Measurements from ENCODE around the gene FAM9A.

Gene FAM9A

DNA sequence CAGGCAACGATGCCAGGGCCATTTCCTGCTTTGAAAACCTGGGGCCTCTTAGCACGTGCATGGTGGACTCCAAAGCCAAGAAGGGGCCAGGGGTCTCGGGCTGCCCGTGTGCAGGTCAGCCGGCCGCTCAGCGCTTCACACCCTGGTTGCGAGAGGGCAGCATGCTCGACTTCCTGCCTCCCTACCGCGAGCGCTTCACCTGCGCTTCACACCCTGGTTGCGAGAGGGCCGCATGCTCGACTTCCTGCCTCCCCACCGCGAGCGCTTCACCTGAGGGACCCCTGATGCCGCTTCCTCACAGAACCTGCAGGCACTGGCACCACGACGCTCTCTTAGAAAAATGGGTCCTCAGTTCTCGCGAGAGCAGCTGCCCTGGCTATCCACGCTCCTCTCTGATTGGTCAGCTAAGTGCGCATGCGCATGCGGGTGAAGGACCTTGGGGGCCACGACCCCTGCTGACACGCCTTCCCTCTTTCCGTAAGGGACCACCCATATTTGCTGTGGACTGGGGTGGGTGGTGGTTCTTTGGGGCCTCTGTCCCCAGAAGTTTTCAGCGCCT is at the start of gene FAM9A:
Gene FAM9A (minus strand): TSS at position 343 of the 559 bp plus-strand sequence. CDS start 1,212 bp downstream, outside the sequence.
- DNase-seq (ENCODE audit: low read depth in 2 of 2): no peak

- no peak for DNase-seq (ENCODE audit: low read depth in 2 of 2)
Measured at GRCh38 chrX:8850478-8850877, 49.3 kb upstream of the FAM9A start.

DNA sequence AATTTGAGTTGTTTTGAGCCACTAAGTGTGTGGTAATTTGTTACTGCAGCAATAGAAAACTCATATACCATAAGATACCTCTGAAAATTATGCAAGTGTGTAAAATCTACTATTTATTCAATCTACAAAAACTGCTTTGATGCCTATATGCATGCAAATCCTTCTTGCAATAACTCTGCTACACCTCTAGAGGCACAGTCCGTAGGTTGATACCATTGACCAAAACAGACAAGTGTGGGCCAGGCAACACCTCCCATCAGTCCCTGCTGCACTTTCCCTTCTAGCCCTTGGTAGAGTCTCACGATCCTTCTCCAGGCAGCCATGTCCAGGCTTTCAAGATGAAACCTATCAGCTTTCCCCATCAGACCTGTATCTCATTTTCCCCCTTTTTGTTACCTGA is 48.8 kb upstream of the FAM9A start:
- no peak for DNase-seq (ENCODE audit: low read depth in 2 of 2)

DNA sequence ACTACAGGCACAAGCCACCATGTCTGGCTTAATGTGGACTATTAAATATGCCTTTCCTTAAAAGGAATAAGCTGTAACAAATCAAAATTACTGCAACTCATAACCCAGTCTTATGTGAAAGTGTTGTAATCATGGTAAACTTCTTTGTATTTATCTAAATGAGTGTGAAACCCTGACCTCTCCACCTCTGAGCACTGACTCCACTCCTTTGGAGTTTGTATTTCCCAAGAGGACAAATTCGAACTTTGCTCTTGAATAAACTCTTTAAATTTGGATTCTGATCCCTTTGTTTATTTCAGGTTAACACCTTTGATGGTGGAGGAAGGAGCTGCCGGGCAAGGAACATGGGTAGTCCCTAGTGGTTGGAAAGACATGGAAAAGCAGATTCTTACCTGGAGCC is 48.3 kb upstream of the FAM9A start:
- DNase-seq (ENCODE audit: low read depth in 2 of 2): no peak

DNA sequence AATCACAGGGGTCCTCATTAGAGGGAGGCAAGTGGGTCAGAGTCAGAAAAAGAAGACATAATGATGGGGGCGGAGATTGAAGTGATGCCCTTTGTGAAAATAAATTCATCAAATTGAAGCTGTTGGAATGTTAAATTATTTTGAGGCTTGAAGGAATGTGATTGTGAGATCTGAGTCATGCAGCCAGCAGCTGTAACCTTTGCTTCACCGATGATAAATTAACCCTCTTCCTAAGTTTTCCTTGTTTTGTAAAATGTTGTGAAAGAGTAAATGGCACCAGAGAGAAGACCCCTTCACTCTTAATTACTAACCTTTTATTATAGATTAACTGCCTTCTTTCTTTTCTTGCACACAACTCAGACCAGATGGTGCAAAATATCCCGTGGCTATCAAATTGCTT is 47.7 kb upstream of the FAM9A start:
- DNase-seq (ENCODE audit: low read depth in 2 of 2): no peak

DNA sequence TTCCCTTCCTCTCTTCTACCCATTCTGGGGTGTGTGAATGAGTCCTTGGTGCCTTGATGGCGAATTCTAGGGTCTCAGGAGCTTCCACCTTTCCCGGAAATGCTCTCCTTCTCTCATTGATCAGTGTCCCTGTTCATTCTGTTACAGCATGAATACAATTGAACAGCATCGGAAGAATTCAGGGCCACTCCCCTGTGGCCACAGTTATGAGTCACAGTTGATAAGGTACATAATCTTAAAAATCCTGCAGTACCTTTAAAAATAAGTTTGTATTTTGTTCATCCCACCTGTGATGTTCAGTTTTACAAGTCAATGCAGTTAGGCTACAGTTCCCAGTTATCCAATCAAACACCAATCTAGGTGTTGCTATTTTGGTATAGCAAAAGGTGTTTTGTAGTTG is 47.3 kb upstream of the FAM9A start:
- DNase-seq (ENCODE audit: low read depth in 2 of 2): no peak

DNA sequence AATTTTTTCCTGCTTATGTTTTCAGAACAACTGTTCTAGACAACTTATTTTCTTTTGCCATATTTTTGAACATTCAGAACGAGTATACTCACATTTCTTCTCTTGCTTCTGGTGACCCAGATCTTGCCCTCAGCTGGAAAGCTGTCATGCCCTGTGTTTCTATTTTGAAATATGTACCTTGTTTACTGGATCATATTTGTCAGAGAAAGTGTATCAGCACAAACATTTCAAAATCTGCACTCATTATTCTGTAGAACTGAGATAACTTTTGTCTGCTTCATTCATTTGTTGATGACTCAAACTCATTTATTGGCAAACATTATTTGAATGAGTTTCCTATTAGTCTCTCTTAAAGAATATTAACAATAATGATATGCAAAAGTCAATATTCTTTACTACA is 46.2 kb upstream of the FAM9A start:
- no peak for DNase-seq (ENCODE audit: low read depth in 2 of 2)

- no peak for DNase-seq (ENCODE audit: low read depth in 2 of 2)
Measured at GRCh38 chrX:8846266-8846665, 45.1 kb upstream of the FAM9A start.

GRCh38 chrX:8845469-8845868 is 44.3 kb upstream of the FAM9A start:
- no peak for DNase-seq (ENCODE audit: low read depth in 2 of 2)

DNA sequence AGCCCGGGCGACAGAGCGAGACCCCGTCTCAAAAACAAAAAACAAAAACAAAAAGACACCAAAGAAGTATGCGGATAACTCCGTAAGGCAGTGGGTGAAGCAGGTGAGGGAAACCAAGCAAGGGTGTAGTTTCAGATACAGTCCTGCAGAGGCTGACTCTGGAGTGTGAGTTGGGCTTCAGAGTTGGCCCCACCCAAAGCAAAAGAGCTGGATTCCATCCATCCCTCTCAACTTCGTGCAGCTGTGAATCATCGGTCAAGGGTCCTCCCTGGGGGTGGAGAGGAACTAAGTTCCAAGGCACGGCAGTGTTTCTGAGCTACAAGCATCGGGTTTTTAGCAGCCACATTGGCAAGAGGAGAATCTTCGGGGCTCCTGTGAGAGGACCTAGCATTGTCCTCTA is 43.9 kb upstream of the FAM9A start:
- no peak for DNase-seq (ENCODE audit: low read depth in 2 of 2)

GRCh38 chrX:8844157-8844556 is 43.0 kb upstream of the FAM9A start:
- no peak for DNase-seq (ENCODE audit: low read depth in 2 of 2)

DNA sequence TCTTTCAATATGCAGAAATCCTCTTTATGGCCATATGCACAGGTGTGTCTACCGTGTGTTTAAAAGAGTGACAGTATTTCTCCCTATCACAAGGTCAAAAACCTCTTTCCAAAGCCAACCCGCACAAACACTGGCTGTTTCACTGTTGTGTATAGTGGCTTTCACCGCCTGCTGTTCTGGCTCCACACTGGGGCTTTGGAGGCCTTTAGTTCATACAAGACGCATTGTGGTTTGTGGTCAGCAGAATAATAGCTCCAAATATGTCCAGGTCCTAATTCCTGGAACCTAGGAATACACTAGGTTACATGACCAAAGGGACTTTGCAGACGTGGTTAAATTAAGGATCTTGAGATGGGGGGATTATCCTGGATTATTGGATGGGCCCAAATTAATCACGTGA is 40.7 kb upstream of the FAM9A start:
- DNase-seq (ENCODE audit: low read depth in 2 of 2): no peak

- DNase-seq (ENCODE audit: low read depth in 2 of 2): no peak
Measured at GRCh38 chrX:8834392-8834791, 33.2 kb upstream of the FAM9A start.

GRCh38 chrX:8832582-8833378 is 31.6 kb upstream of the FAM9A start:
- no peak for DNase-seq (ENCODE audit: low read depth in 2 of 2)

DNA sequence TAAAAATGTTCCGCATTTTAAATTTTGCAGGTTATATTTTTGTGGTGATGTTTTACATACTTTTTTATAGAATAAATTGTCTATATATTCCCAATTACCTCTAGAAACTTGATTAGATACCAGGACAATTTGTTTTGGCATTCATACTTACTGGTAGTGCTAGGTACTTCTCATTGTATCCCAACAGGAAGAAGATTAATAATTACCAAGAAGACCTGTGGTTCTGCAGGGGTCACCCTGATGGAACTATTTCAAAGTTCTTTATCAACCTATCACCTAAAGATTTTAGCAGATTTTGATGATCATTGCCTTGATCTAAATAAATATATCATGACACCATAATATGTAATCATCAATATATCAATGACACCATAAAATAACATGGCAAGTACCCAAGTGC is 22.5 kb upstream of the FAM9A start:
- DNase-seq (ENCODE audit: low read depth in 2 of 2): no peak

DNA sequence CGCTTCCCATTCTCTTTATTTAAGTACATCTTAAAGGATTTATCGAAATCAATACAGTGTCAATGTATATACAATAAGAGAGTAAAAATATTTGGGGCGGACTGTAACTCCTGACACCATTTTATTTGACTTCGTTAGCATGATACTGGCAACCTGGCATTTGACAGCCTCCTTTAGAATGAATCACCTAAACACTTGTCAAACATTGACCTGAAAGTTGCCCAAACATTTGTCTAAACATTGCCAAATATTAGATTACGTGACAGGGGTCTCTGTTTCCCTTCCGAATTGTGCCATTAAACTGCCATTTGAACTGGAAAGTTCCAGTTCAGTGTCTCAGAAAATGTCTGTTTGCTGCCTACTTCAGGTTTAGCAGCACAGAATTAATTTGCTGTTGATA is 20.8 kb upstream of the FAM9A start:
- DNase-seq (ENCODE audit: low read depth in 2 of 2): no peak

DNA sequence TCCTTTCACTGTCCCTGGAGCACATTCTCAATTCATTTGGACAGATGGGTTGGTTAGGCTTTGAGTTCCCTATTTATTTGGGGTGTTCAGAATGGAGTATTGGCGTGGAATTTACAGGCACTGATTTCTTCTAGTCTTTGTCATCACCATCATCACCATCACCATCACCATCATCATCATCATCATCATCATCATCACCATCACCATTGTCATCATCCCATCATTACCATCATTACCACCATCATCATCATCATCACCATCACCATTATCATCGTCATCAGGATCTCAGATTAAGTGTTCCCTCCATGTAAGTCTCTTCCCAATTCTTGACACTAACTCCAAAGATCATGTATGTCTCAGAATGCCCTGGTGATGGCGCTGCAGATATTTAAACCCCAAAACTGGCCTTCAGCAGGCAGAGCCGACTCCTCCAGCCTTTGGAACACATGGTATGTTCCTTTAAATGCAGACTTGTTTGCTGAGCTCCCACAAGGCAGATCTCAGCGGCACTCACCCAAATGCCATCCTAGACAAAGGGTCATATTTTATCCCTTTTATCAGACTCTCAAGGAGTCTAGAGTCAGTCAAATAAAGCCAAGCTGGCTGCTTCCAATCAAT is 19.8 kb upstream of the FAM9A start:
- no peak for DNase-seq (ENCODE audit: low read depth in 2 of 2)

DNA sequence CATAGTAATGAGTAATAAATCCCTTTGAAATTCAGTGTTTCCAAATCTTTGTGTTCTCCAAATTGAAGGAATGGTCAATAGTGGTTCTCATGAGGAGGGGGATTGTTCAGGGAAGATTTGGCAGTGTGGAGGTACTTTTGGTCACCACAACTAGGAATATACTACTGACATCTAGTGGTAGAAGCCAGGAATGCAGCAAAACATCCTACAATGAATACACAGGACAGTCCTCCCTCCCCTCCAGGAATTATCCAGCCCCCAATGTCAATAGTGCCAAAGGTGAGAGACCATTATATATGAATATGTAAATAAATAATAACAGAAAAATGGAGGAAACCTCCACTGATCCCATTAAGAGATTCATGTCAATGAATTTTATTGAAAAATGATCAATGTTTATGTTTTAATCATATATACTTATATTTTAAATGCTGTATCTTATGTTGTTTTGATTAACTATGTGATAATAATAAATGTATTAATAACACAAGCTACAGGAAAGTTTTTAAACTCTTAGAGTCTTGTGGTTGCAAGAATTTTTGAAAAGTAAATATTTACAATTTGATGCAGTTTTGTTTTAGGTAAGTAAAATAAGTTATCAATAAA is 14.4 kb upstream of the FAM9A start:
- DNase-seq (ENCODE audit: low read depth in 2 of 2): no peak

GRCh38 chrX:8813036-8813435 is 11.9 kb upstream of the FAM9A start:
- DNase-seq (ENCODE audit: low read depth in 2 of 2): no peak

- DNase-seq (ENCODE audit: low read depth in 2 of 2): no peak
Measured at GRCh38 chrX:8811611-8812010, 10.4 kb upstream of the FAM9A start.

- no peak for DNase-seq (ENCODE audit: low read depth in 2 of 2)
Measured at GRCh38 chrX:8808661-8809060, 7.5 kb upstream of the FAM9A start.

DNA sequence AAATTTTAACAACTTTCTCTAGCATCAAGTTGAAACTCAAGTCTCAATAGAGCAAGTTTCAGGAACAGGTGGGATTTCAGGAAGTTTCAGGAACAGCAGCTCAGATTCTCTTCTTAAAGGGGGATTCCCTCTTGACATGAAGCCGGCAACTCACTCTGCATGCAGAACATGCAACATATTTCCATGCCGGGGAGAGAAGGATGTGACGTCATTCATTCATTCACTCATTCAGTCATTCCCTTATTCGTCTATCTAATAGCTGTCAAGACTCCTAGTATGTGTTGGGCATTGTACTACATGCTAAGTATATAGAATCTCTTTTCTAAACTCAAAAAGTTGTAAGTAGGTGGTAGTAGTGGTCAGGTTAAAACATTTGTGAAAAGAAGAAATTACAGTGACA is 4.8 kb upstream of the FAM9A start:
- DNase-seq (ENCODE audit: low read depth in 2 of 2): no peak

DNA sequence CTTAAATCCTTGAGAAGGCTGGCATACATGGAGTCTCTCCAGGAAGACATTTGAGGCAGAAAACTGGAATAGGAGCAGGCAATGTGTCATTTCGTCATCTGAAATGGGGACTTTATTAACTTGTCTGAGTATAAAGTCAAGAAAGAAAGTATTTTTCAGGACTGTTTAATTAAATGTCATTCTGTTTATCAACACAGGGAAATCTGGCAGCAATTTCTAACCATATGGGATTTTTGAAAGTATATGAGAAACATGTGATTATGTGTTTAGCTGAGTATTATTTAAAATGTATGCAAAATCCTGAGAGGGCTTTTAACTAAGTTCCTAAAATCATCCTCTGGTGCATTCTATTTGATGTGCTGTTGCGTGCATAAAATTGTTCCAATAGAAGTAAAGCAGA is 3.9 kb upstream of the FAM9A start:
- DNase-seq (ENCODE audit: low read depth in 2 of 2): no peak
